ENCODE results near the gene IL17C.

DNA sequence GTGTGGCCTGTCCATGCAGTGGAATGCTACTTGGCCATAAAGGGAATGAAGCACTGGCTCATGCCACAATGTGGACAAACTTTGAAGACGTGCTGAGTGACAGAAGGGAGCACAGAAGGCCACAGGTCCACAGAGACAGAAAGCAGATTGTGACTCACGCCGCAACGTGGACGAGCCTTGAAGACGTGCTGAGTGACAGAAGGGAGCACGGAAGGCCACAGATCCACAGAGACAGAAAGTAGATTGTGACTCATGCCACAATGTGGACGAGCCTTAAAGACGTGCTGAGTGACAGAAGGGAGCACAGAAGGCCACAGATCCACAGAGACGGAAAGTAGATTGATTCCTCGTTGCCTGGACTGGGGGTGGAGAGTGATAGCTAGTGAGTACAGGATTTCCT lies 48.9 kb upstream of the IL17C start:
- TF ChIP-seq CTCF (IDR thresholded peaks at IDR 0.05): no peak
- TF ChIP-seq ZFX (IDR thresholded peaks at IDR 0.05; ENCODE audit: borderline replicate concordance): no peak

Measured in 22Rv1 (cell line).